Adrenal gland (tissue), 5 donors: ENCODE measurements around the gene CD81.

Experiments used
- POLR2A ChIP-seq, 2 donors: fragments of 450-650 bp; IDR thresholded peaks; one replicate each; pipeline ENCODE4 v1.6.1; 2017; ENCODE audit warnings: antibody characterized with exemption in 2 of 2, mild to moderate bottlenecking in 2 of 2, moderate library complexity in 1 of 2
- TF ChIP-seq, protein P1 (sequence below), 6 experiments: fragments of 450-650 bp in 4 of 6; fragments of 200-600 bp in 2 of 6; sonication (generic) in 1 of 6; IDR thresholded peaks; 1 replicate in 5 of 6; 2 replicates in 1 of 6; pipeline versions ENCODE4 v1.5.1 to v1.8.0; 2016 to 2021; ENCODE audit warnings: antibody characterized with exemption in 6 of 6, mild to moderate bottlenecking in 2 of 6, moderate library complexity in 1 of 6
- donor health status: DM: no; HTN: no; CAD: no.

DNA sequence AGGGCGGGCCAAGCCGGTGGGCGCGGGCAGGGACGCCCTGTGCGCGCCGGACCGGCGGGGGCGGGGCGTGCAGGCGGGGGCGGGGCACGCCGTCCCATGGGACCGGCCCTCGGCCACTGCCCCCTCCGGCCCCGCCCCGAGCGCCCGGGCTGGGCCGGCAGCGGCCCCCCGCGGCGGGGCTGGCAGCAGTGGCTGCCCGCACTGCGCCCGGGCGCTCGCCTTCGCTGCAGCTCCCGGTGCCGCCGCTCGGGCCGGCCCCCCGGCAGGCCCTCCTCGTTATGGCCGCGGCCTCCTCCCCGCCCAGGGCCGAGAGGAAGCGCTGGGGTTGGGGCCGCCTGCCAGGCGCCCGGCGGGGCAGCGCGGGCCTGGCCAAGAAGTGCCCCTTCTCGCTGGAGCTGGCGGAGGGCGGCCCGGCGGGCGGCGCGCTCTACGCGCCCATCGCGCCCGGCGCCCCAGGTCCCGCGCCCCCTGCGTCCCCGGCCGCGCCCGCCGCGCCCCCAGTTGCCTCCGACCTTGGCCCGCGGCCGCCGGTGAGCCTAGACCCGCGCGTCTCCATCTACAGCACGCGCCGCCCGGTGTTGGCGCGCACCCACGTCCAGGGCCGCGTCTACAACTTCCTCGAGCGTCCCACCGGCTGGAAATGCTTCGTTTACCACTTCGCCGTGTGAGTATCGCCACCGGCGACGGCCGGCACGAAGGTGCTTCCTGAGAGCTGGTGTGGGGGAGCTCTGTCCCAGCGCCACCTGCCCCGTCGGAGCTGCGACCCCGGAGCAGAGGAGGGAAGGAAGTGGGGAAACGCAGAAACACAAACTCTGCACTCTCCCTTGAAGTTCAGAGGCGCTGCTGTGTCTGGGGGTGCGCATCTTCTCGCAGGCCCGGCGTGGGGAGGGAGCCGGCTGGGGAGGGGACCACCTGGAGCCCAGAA, 68.0 kb downstream of the CD81 start, which contains the start of gene KCNQ1:
- TF ChIP-seq, protein P1, sequence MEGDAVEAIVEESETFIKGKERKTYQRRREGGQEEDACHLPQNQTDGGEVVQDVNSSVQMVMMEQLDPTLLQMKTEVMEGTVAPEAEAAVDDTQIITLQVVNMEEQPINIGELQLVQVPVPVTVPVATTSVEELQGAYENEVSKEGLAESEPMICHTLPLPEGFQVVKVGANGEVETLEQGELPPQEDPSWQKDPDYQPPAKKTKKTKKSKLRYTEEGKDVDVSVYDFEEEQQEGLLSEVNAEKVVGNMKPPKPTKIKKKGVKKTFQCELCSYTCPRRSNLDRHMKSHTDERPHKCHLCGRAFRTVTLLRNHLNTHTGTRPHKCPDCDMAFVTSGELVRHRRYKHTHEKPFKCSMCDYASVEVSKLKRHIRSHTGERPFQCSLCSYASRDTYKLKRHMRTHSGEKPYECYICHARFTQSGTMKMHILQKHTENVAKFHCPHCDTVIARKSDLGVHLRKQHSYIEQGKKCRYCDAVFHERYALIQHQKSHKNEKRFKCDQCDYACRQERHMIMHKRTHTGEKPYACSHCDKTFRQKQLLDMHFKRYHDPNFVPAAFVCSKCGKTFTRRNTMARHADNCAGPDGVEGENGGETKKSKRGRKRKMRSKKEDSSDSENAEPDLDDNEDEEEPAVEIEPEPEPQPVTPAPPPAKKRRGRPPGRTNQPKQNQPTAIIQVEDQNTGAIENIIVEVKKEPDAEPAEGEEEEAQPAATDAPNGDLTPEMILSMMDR (IDR thresholded peaks at IDR 0.05): peak in 2 of 6 experiments; percentile 27 to 29
- peak; percentile 88 to 93 for TF ChIP-seq POLR2A (IDR thresholded peaks at IDR 0.05)
